22Rv1 (cell line): ENCODE results near the gene PISD.

Experiments
- ZFX ChIP-seq: fragments of 450-650 bp; IDR thresholded peaks from 2 replicates; pipeline ENCODE4 v1.6.1; 2017; ENCODE audit warnings: antibody characterized with exemption, borderline replicate concordance
- TF ChIP-seq, protein P1 (sequence below): fragments of 450-650 bp; IDR thresholded peaks from 2 replicates; pipeline ENCODE4 v1.5.1; 2017; ENCODE audit warnings: mild to moderate bottlenecking

DNA sequence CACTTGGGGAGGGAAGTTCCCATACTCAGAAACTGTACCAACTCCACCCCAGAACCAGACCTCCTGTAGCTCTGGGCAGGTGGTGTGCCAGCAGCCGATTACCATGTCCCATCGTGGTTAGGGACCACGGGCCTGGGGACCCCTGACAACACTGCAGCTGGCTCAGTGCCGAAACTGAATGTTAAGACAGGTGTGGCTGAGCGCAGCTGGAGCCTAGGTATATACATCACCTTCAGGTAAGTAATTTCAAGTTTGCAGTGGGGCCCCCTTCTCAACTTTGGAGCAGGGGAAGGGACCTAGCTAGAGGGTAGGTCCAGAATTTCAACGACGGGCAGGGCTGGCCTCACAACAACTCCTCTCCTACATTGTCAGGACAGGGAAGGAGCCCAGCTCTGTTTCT lies 20.7 kb upstream of the PISD start:
- TF ChIP-seq, protein P1, sequence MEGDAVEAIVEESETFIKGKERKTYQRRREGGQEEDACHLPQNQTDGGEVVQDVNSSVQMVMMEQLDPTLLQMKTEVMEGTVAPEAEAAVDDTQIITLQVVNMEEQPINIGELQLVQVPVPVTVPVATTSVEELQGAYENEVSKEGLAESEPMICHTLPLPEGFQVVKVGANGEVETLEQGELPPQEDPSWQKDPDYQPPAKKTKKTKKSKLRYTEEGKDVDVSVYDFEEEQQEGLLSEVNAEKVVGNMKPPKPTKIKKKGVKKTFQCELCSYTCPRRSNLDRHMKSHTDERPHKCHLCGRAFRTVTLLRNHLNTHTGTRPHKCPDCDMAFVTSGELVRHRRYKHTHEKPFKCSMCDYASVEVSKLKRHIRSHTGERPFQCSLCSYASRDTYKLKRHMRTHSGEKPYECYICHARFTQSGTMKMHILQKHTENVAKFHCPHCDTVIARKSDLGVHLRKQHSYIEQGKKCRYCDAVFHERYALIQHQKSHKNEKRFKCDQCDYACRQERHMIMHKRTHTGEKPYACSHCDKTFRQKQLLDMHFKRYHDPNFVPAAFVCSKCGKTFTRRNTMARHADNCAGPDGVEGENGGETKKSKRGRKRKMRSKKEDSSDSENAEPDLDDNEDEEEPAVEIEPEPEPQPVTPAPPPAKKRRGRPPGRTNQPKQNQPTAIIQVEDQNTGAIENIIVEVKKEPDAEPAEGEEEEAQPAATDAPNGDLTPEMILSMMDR, result no peak
- TF ChIP-seq ZFX, result no peak
